H9 (cell line): ENCODE measurements around the gene PDE3A. TPM values are rescaled to one million over a fixed set of nuclear protein-coding genes. Genes with fewer than 3 reads are reported as not detected.

Source experiments
- DNase-seq: peaks from one replicate; pipeline ENCODE4 v3.0.0-alpha.2; 2017
- H2AFZ ChIP-seq: one replicate; pipeline ENCODE4 v1.6.1; 2013; ENCODE audit warnings: mild to moderate bottlenecking, low read length, control low read depth, moderate library complexity
- H2AK5ac ChIP-seq: 2 replicates; pipeline ENCODE4 v1.6.1; 2013; ENCODE audit warnings: low read length, control low read depth, mixed read lengths; ENCODE audit not compliant: insufficient read length
- H2BK120ac ChIP-seq: one replicate; pipeline ENCODE4 v1.6.1; 2013; ENCODE audit warnings: low read depth, mild to moderate bottlenecking, low read length, control low read depth, inconsistent platforms; ENCODE audit not compliant: poor library complexity, severe bottlenecking
- H2BK12ac ChIP-seq: 2 replicates; pipeline ENCODE4 v1.6.1; 2013; ENCODE audit warnings: low read length, control low read depth, mixed read lengths, low read depth; ENCODE audit not compliant: insufficient read length
- H2BK15ac ChIP-seq: 2 replicates; pipeline ENCODE4 v1.6.1; 2013; ENCODE audit warnings: low read depth, low read length, control low read depth
- H2BK20ac ChIP-seq: one replicate; pipeline ENCODE4 v1.6.1; 2013; ENCODE audit warnings: low read depth, mild to moderate bottlenecking, low read length, control low read depth, inconsistent platforms; ENCODE audit not compliant: poor library complexity, severe bottlenecking
- H2BK5ac ChIP-seq: 2 replicates; pipeline ENCODE4 v1.6.1; 2013; ENCODE audit warnings: low read length, control low read depth, mixed read lengths; ENCODE audit not compliant: insufficient read length
- H3K14ac ChIP-seq: 2 replicates; pipeline ENCODE4 v1.6.1; 2013; ENCODE audit warnings: low read length, control low read depth; ENCODE audit not compliant: insufficient read depth
- H3K18ac ChIP-seq: 2 replicates; pipeline ENCODE4 v1.6.1; 2013; ENCODE audit warnings: low read depth, mild to moderate bottlenecking, mixed read lengths, low read length, control low read depth; ENCODE audit not compliant: insufficient read length
- H3K23ac ChIP-seq: 2 replicates; pipeline ENCODE4 v1.6.1; 2013; ENCODE audit warnings: low read length, control low read depth, mixed read lengths, low read depth; ENCODE audit not compliant: insufficient read length
- H3K23me2 ChIP-seq: 2 replicates; pipeline ENCODE4 v1.6.1; 2013; ENCODE audit warnings: low read depth, mild to moderate bottlenecking, mixed read lengths, low read length, control low read depth; ENCODE audit not compliant: insufficient read length, poor library complexity, severe bottlenecking
- H3K27ac ChIP-seq: 2 replicates; pipeline ENCODE4 v1.5.1; 2013; ENCODE audit warnings: low read length, control low read depth, mixed read lengths, low read depth; ENCODE audit not compliant: insufficient read length
- H3K27me3 ChIP-seq: 2 replicates; pipeline ENCODE4 v1.6.1; 2013; ENCODE audit warnings: low read length, control low read depth, inconsistent platforms; ENCODE audit not compliant: insufficient read depth
- H3K4ac ChIP-seq: 2 replicates; pipeline ENCODE4 v1.6.1; 2013; ENCODE audit warnings: low read depth, mild to moderate bottlenecking, control low read depth, inconsistent platforms, low read length, moderate library complexity
- H3K4me1 ChIP-seq: 2 replicates; pipeline ENCODE4 v1.6.1; 2013; ENCODE audit warnings: low read length, control low read depth, inconsistent platforms; ENCODE audit not compliant: insufficient read depth
- H3K4me2 ChIP-seq: 2 replicates; pipeline ENCODE4 v1.6.1; 2013; ENCODE audit warnings: low read length, control low read depth, mixed read lengths; ENCODE audit not compliant: insufficient read length, insufficient read depth
- H3K56ac ChIP-seq: 2 replicates; pipeline ENCODE4 v1.6.1; 2013; ENCODE audit warnings: low read depth, mild to moderate bottlenecking, mixed read lengths, low read length, control low read depth; ENCODE audit not compliant: insufficient read length
- H3K79me1 ChIP-seq: 2 replicates; pipeline ENCODE4 v1.6.1; 2013; ENCODE audit warnings: low read depth, mild to moderate bottlenecking, moderate library complexity, low read length, control low read depth, inconsistent platforms; ENCODE audit not compliant: insufficient read depth, poor library complexity, severe bottlenecking
- H3K79me2 ChIP-seq: 2 replicates; pipeline ENCODE4 v1.6.1; 2013; ENCODE audit warnings: low read length, control low read depth, inconsistent platforms; ENCODE audit not compliant: insufficient read depth
- H3K9ac ChIP-seq: 2 replicates; pipeline ENCODE4 v1.6.1; 2013; ENCODE audit warnings: low read length, control low read depth, mixed read lengths; ENCODE audit not compliant: insufficient read length; ENCODE audit errors: extremely low read depth
- H3K9me3 ChIP-seq: one replicate; pipeline ENCODE4 v1.6.1; 2013; ENCODE audit warnings: low read depth, low read length, inconsistent platforms; ENCODE audit not compliant: control insufficient read depth
- H3T11ph ChIP-seq: one replicate; pipeline ENCODE4 v1.6.1; 2013; ENCODE audit warnings: mild to moderate bottlenecking, low read length, control low read depth, inconsistent platforms
- H4K20me1 ChIP-seq: one replicate; pipeline ENCODE4 v1.6.1; 2013; ENCODE audit not compliant: control insufficient read depth, insufficient read length, insufficient read depth
- H4K5ac ChIP-seq: 2 replicates; pipeline ENCODE4 v1.6.1; 2013; ENCODE audit warnings: low read depth, mild to moderate bottlenecking, mixed read lengths, low read length, control low read depth; ENCODE audit not compliant: insufficient read length
- H4K8ac ChIP-seq: replicated peaks from 2 replicates; pipeline ENCODE4 v1.6.1; 2013; ENCODE audit warnings: low read length, control low read depth, mixed read lengths, low read depth; ENCODE audit not compliant: insufficient read length
- H4K91ac ChIP-seq: 2 replicates; pipeline ENCODE4 v1.6.1; 2013; ENCODE audit warnings: low read depth, mild to moderate bottlenecking, moderate library complexity, mixed read lengths, low read length, control low read depth; ENCODE audit not compliant: insufficient read length
- H3K27ac Mint-ChIP-seq, 3 experiments: 2 replicates in 2 of 3; 3 replicates in 1 of 3; pipeline ENCODE4 v1.8.0; 2020 to 2021; ENCODE audit warnings: mixed read lengths in 3 of 3, mild to moderate bottlenecking in 1 of 3, moderate library complexity in 1 of 3
- H3K27me3 Mint-ChIP-seq: 2 replicates; pipeline ENCODE4 v1.8.0; 2021; ENCODE audit warnings: low read depth, mild to moderate bottlenecking, moderate library complexity, mixed read lengths
- H3K36me3 Mint-ChIP-seq, 3 experiments: 2 replicates in 2 of 3; 3 replicates in 1 of 3; pipeline ENCODE4 v1.8.0; 2020 to 2021; ENCODE audit warnings: low read depth in 3 of 3, mixed read lengths in 3 of 3; ENCODE audit not compliant: insufficient read depth in 1 of 3
- H3K4me1 Mint-ChIP-seq, 2 experiments: 2 replicates each; pipeline ENCODE4 v1.8.0; 2020; ENCODE audit warnings: mixed read lengths in 2 of 2
- H3K4me3 Mint-ChIP-seq, 2 experiments: 2 replicates in 1 of 2; 3 replicates in 1 of 2; pipeline ENCODE4 v1.8.0; 2020 to 2021; ENCODE audit warnings: mild to moderate bottlenecking in 2 of 2, mixed read lengths in 2 of 2, moderate library complexity in 1 of 2
- H3K9me3 Mint-ChIP-seq, 2 experiments: 2 replicates in 1 of 2; 3 replicates in 1 of 2; pipeline ENCODE4 v1.8.0; 2020; ENCODE audit warnings: mild to moderate bottlenecking in 2 of 2, mixed read lengths in 2 of 2, moderate library complexity in 1 of 2
- CTCF ChIP-seq: fragments of 200-600 bp; sonication (generic); conservative IDR thresholded peaks from 3 replicates; pipeline ENCODE4 v1.8.0; 2021; ENCODE audit warnings: antibody characterized with exemption, mild to moderate bottlenecking
- total RNA-seq: library from RNA; stranded (reverse); gene quantifications from 2 replicates; pipeline ENCODE4 v1.2.1, GENCODE V29; 2021

Gene PDE3A
- total RNA-seq, 1 experiment from 2014 or later = 3.0 TPM

- H3K9ac ChIP-seq = no peak overlapping the region
- H3K9me3 ChIP-seq = no peaks in the 10 kb centered on the region
- no peak overlapping the region for H3K4me2 ChIP-seq
- H3K23me2 ChIP-seq = no peaks in the 10 kb centered on the region
- no peaks in the 10 kb centered on the region for H3K79me1 ChIP-seq
- no peak overlapping the region for H2BK12ac ChIP-seq
- Mint-ChIP-seq H3K4me3 (no peak overlapping the region), H3K9me3 (no peaks in the 10 kb centered on the region), H3K27ac (no peak overlapping the region), H3K36me3 (no peaks in the 10 kb centered on the region), H3K27me3 (no peaks in the 10 kb centered on the region), H3K4me1 (peaks cover 7 to 16% of the 10 kb centered on the region in 2 experiments)
- no peak overlapping the region for H3K4ac ChIP-seq
- H3T11ph ChIP-seq = no peak overlapping the region
- no peak overlapping the region for H2BK20ac ChIP-seq
- H3K14ac ChIP-seq = no peak overlapping the region
- H4K5ac ChIP-seq = no peak overlapping the region
- H2BK15ac ChIP-seq = no peak overlapping the region
- no peaks in the 10 kb centered on the region for H4K20me1 ChIP-seq
- no peak overlapping the region for H3K23ac ChIP-seq
- DNase-seq = no peak
- no peak overlapping the region for H2BK120ac ChIP-seq
- H3K27ac ChIP-seq = no peak overlapping the region
- H2AFZ ChIP-seq = no peak overlapping the region
- H3K27me3 ChIP-seq = no peaks in the 10 kb centered on the region
- H3K18ac ChIP-seq = no peak overlapping the region
- H3K79me2 ChIP-seq = no peaks in the 10 kb centered on the region
- no peak overlapping the region for H2BK5ac ChIP-seq
- TF ChIP-seq CTCF = no peak
- H3K56ac ChIP-seq = no peak overlapping the region
- no peaks in the 10 kb centered on the region for H3K4me1 ChIP-seq
- no peak overlapping the region for H4K8ac ChIP-seq
- no peak overlapping the region for H2AK5ac ChIP-seq
- no peak overlapping the region for H4K91ac ChIP-seq
Observed at GRCh38 chr12:20392339-20392738, 24.0 kb downstream of the PDE3A start.
